ENCODE data around the gene PCDHA11.

Gene PCDHA11

DNA sequence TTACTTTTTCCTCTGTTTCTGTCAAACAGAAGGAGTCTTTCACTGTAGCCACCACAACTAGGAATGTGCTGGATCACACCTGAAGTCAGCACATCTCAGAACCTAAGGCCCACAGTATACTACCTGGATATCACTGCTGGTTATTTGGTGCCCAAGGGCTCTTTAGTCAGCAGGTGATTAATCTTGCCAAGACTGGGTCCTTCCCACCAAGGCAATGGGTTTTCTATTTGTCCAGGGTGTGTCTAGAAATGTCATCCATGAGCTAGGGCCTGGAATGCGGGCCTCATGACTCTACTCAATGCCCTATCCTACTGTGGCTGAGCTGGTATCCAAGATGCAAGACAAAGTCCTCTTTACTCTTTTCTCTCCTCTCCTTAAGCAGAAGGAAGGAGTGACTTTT, 47.6 kb downstream of the PCDHA11 start:
- TF ChIP-seq, protein P1, sequence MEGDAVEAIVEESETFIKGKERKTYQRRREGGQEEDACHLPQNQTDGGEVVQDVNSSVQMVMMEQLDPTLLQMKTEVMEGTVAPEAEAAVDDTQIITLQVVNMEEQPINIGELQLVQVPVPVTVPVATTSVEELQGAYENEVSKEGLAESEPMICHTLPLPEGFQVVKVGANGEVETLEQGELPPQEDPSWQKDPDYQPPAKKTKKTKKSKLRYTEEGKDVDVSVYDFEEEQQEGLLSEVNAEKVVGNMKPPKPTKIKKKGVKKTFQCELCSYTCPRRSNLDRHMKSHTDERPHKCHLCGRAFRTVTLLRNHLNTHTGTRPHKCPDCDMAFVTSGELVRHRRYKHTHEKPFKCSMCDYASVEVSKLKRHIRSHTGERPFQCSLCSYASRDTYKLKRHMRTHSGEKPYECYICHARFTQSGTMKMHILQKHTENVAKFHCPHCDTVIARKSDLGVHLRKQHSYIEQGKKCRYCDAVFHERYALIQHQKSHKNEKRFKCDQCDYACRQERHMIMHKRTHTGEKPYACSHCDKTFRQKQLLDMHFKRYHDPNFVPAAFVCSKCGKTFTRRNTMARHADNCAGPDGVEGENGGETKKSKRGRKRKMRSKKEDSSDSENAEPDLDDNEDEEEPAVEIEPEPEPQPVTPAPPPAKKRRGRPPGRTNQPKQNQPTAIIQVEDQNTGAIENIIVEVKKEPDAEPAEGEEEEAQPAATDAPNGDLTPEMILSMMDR (IDR thresholded peaks at IDR 0.05; ENCODE audit: low read depth, low read length): no peak
- H3K4me3 ChIP-seq (ENCODE audit: low read depth, low read length): no peak overlapping the region
